GM18505 (cell line): Measurements from ENCODE around the gene VWA3A.
"Not testable (repeated sequence)": the region's sequence is repeated elsewhere in the genome, so short reads cannot be mapped to it uniquely, and the experiment has no call there.

Experiments used
- ATAC-seq: cut with Tn5 transposase; IDR thresholded peaks from one replicate; pipeline ENCODE4 v1.9.1; 2021; ENCODE audit not compliant: unreplicated experiment
- POLR2A ChIP-seq: IDR thresholded peaks from 4 replicates; pipeline ENCODE4 v1.6.1; 2011; ENCODE audit warnings: borderline replicate concordance; ENCODE audit not compliant: insufficient read depth, insufficient read length; ENCODE audit errors: extremely low read depth

Gene VWA3A

GRCh38 chr16:22126037-22126558 is 33.8 kb downstream of the VWA3A start:
- no peak for TF ChIP-seq POLR2A
- ATAC-seq, result no peak

DNA sequence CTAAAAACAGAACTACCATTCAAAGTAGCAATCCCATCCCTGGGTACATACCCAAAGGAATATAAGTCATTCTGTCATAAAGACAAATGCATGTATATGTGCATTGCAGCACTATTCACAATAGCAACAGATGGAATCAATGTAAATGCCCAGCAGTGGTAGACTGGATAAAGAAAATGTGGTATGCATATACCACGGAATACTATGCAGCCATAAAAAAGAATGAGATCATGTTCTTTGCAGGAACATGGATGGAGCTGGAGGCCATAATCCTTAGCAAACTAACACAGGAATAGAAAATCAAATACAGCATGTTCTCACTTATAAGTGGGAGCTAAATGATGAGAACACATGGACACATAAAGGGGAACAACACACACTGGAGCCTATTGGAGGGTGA is 36.2 kb downstream of the VWA3A start:
- ATAC-seq, result not testable (repeated sequence)

- TF ChIP-seq POLR2A, result no peak
- no peak for ATAC-seq
These were observed 38.2 kb downstream of the VWA3A start for GRCh38 chr16:22130528-22130927.

DNA sequence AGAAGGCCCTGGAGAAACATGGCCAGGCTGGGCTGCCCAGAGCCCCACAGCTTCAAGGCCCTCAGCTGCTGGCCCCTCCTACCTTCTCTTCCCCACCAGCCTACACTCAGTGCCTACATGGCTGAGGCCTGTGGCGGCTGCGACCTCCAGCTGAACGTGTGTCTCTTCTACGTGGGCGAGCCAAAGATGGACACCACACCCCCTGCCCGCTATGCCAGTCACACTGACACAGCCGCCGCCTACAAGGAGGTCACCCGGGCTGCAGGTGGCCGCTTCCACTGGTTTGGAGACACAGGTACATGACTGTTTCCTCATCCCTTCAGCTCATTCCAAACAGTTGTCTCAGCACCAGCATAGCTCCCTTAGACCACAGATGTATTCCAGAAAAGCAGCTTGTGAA is 40.5 kb downstream of the VWA3A start:
- ATAC-seq, result no peak
- no peak for TF ChIP-seq POLR2A

GRCh38 chr16:22138482-22138881 is 46.1 kb downstream of the VWA3A start:
- ATAC-seq, result no peak
- TF ChIP-seq POLR2A, result no peak

- no peak for TF ChIP-seq POLR2A
- ATAC-seq, result no peak
These were observed 46.7 kb downstream of the VWA3A start for GRCh38 chr16:22139008-22139407.

- no peak for ATAC-seq
- TF ChIP-seq POLR2A, result no peak
These were observed 47.4 kb downstream of the VWA3A start for GRCh38 chr16:22139732-22140131.

DNA sequence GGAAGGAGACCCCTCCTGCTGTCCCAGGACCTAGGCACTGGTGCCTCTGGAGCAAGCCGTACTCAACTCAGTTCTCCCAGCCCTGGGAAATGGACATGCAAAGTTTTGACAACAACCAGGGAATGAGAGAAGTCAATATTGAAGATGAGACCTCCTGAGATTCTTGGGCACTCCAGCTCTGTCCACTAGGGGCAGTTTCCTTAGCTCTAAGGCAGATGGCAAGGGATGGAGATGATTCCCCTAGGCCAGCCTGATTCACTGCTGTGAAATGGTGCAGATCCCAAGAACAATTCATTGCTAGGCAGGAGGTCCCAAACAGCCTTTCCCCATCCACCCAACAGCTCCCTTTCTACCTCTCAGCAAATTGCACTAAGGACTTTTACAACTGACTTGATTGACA is 49.4 kb downstream of the VWA3A start:
- no peak for TF ChIP-seq POLR2A
- no peak for ATAC-seq

DNA sequence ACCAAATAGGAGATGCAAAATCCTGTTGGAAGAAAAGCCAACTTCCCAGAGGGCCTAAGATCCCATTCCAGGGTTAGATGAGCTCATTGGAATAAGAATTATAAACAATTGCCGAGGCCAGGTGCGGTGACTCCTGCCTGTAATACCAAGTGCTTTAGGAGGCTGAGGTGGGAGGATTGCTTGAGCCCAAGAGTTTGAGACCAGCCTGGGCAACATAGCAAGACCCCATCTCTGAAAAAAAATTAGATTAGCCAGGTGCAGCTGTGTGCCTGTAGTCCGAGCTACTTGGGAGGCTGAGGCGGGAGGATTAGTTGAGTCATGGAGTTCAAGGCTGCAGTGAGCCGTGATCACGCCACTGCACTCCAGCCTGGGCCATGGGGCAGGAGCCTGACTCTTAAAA is 52.2 kb downstream of the VWA3A start:
- no peak for TF ChIP-seq POLR2A
- ATAC-seq, result no peak

- TF ChIP-seq POLR2A, result no peak
- ATAC-seq, result no peak
These were observed 55.5 kb downstream of the VWA3A start for GRCh38 chr16:22147853-22148252.

GRCh38 chr16:22151246-22151998 is 59.1 kb downstream of the VWA3A start:
- TF ChIP-seq POLR2A, result no peak
- ATAC-seq, result no peak

DNA sequence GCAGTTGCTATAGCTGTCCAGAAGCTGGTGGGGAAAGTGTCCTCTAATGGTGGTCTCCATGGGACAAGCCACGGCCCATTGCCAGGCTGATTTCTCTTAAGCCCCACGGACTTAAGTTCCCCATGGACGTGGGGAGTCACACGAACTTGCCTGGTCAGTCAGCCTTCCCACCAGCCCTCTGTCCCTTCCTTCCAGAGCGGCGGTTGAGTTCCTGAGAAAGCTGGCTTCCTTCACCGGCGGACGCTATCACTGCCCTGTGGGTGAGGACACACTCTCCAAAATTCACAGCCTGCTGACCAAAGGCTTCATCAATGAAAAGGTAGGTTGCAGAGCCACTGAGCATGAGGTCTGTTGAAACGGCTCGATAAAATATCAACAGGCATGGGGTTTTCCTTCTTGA is 60.0 kb downstream of the VWA3A start:
- no peak for ATAC-seq
- no peak for TF ChIP-seq POLR2A

GRCh38 chr16:22153078-22153477 is 60.7 kb downstream of the VWA3A start:
- not testable (repeated sequence) for ATAC-seq

- TF ChIP-seq POLR2A, result no peak
- no peak for ATAC-seq
These were observed 69.1 kb downstream of the VWA3A start for GRCh38 chr16:22161401-22161800.

GRCh38 chr16:22161999-22162655 is 69.8 kb downstream of the VWA3A start, which contains the start of gene SDR42E2:
TSS of gene SDR42E2 (plus strand) at chr16:22162506. CDS start at chr16:22165583, 3,077 bp downstream.
- ATAC-seq, result no peak
- TF ChIP-seq POLR2A, result no peak

GRCh38 chr16:22162656-22163009 is 70.3 kb downstream of the VWA3A start:
- no peak for ATAC-seq
- TF ChIP-seq POLR2A, result no peak
